ENCODE data around the gene TMEM52B.
A peak's percentile ranks its signal among the peaks of the same experiment; 100 is the strongest.
"Not testable (repeated sequence)": the region's sequence is repeated elsewhere in the genome, so short reads cannot be mapped to it uniquely, and the experiment has no call there.

TMEM52B gene

GRCh38 chr12:10170216-10170615 is 8.6 kb upstream of the TMEM52B start:
- no peak for DNase-seq (ENCODE audit: low spot score)
- no peak for FAIRE-seq

GRCh38 chr12:10171973-10172728 is 6.7 kb upstream of the TMEM52B start, which contains the start of gene OLR1:
Gene OLR1 (minus strand): TSS chr12:10172132. CDS start chr12:10172077, 55 bp downstream.
- no peak for FAIRE-seq
- DNase-seq (ENCODE audit: low spot score), result no peak

- DNase-seq (ENCODE audit: low spot score) (no peak), FAIRE-seq (peak; percentile 20)
These were observed 3.7 kb upstream of the TMEM52B start for GRCh38 chr12:10174986-10175614.

- no peak for FAIRE-seq
- DNase-seq (ENCODE audit: low spot score), result no peak
These were observed 2.8 kb upstream of the TMEM52B start for GRCh38 chr12:10175846-10176636.

GRCh38 chr12:10179776-10180181 is 947 bp downstream of the TMEM52B start:
- DNase-seq (ENCODE audit: low spot score), result no peak
- no peak for FAIRE-seq

- DNase-seq (ENCODE audit: low spot score), result no peak
- peak; percentile 42 for FAIRE-seq
These were observed 3.7 kb downstream of the TMEM52B start for GRCh38 chr12:10182354-10183049.

- FAIRE-seq (no peak), DNase-seq (ENCODE audit: low spot score) (no peak)
These were observed 5.5 kb downstream of the TMEM52B start for GRCh38 chr12:10184261-10184843.

GRCh38 chr12:10186299-10186698 is 7.5 kb downstream of the TMEM52B start:
- DNase-seq (ENCODE audit: low spot score), result no peak
- no peak for FAIRE-seq

- DNase-seq (ENCODE audit: low spot score); FAIRE-seq: not testable (repeated sequence)
These were observed 8.1 kb downstream of the TMEM52B start for GRCh38 chr12:10186958-10187357.

GRCh38 chr12:10189653-10190052 is 10.8 kb downstream of the TMEM52B start:
- FAIRE-seq, result no peak

GRCh38 chr12:10190558-10191388 is 11.9 kb downstream of the TMEM52B start:
- DNase-seq (ENCODE audit: low spot score) (peak; percentile 83), FAIRE-seq (peak; percentile 89)

More at GRCh38 chr12:10189653-10190052, 10.8 kb downstream of the TMEM52B start:
- no peak for DNase-seq (ENCODE audit: low spot score)

GRCh38 chr12:10191865-10192264 is 13.0 kb downstream of the TMEM52B start:
- FAIRE-seq (no peak), DNase-seq (ENCODE audit: low spot score) (peak; percentile 38)

- no peak for DNase-seq (ENCODE audit: low spot score)
- no peak for FAIRE-seq
These were observed 15.4 kb downstream of the TMEM52B start for GRCh38 chr12:10194160-10194670.

- FAIRE-seq, result no peak
- DNase-seq (ENCODE audit: low spot score), result no peak
These were observed 17.4 kb downstream of the TMEM52B start for GRCh38 chr12:10196210-10196609.

GRCh38 chr12:10197879-10198278 is 19.0 kb downstream of the TMEM52B start:
- FAIRE-seq, result peak; percentile 85
- no peak for DNase-seq (ENCODE audit: low spot score)

GRCh38 chr12:10204495-10204894 is 25.7 kb downstream of the TMEM52B start:
- not testable (repeated sequence) for FAIRE-seq

GRCh38 chr12:10205220-10205807 is 26.5 kb downstream of the TMEM52B start:
- DNase-seq (ENCODE audit: low spot score) (peak; percentile 56), FAIRE-seq (peak; percentile 96)

More at GRCh38 chr12:10204495-10204894, 25.7 kb downstream of the TMEM52B start:
- not testable (repeated sequence) for DNase-seq (ENCODE audit: low spot score)

GRCh38 chr12:10207136-10207535 is 28.3 kb downstream of the TMEM52B start:
- DNase-seq (ENCODE audit: low spot score) (no peak), FAIRE-seq (no peak)

- no peak for FAIRE-seq
- DNase-seq (ENCODE audit: low spot score), result no peak
These were observed 31.4 kb downstream of the TMEM52B start for GRCh38 chr12:10210225-10210624.
